H1 (cell line): ENCODE measurements around the gene SMARCA2. TPM values are rescaled to one million over a fixed set of nuclear protein-coding genes. Genes with fewer than 3 reads are reported as not detected.

ENCODE experiments used
- CTCF ChIA-PET: fragments of 300-600 bp; sonication (Branson Sonifier 250); formaldehyde crosslinking; loops from one replicate; lab custom pipeline; 2021; ENCODE audit not compliant: partially characterized antibody; lab: Charles Lee
- POLR2A ChIA-PET: fragments of 300-600 bp; sonication (Branson Sonifier 250); formaldehyde crosslinking; loops from one replicate; lab custom pipeline; 2021; ENCODE audit warnings: inconsistent platforms; ENCODE audit not compliant: partially characterized antibody; lab: Charles Lee
- DNase-seq, 2 experiments: peaks; one replicate each; pipeline versions ENCODE4 v3.0.0 to v3.0.0-alpha.2; 2010 to 2022; ENCODE audit warnings: low spot score in 2 of 2, low read depth in 1 of 2, mixed read lengths in 1 of 2
- FAIRE-seq: peaks from 2 replicates; lab custom pipeline; 2011; peaks lifted over from hg19 to GRCh38; lab: Jason Lieb, UNC
- H2AFZ ChIP-seq: 2 replicates; pipeline ENCODE4 v1.8.1; 2012; ENCODE audit warnings: low read length, inconsistent platforms
- H2AK5ac ChIP-seq: 2 replicates; pipeline ENCODE4 v1.6.1; 2013; ENCODE audit warnings: low read depth, low read length
- H2BK120ac ChIP-seq: replicated peaks from 2 replicates; pipeline ENCODE3; 2013; ENCODE audit warnings: low read depth, low read length, inconsistent platforms
- H2BK12ac ChIP-seq: 2 replicates; pipeline ENCODE4 v1.6.1; 2013; ENCODE audit warnings: low read depth, low read length
- H2BK15ac ChIP-seq: 2 replicates; pipeline ENCODE4 v1.6.1; 2013; ENCODE audit warnings: low read length
- H2BK20ac ChIP-seq: 2 replicates; pipeline ENCODE4 v1.6.1; 2013; ENCODE audit warnings: low read length
- H2BK5ac ChIP-seq: 2 replicates; pipeline ENCODE4 v1.6.1; 2013; ENCODE audit warnings: low read depth, low read length
- H3K14ac ChIP-seq: 2 replicates; pipeline ENCODE4 v1.6.1; 2013; ENCODE audit warnings: inconsistent platforms; ENCODE audit not compliant: insufficient read length
- H3K18ac ChIP-seq: 2 replicates; pipeline ENCODE4 v1.6.1; 2013; ENCODE audit warnings: low read length; ENCODE audit errors: extremely low read depth
- H3K23ac ChIP-seq: 2 replicates; pipeline ENCODE4 v1.6.1; 2013; ENCODE audit warnings: inconsistent platforms; ENCODE audit not compliant: insufficient read length
- H3K23me2 ChIP-seq: 2 replicates; pipeline ENCODE4 v1.6.1; 2013; ENCODE audit warnings: low read depth, low read length
- H3K27ac ChIP-seq: 2 replicates; pipeline ENCODE4 v1.6.1; 2011; ENCODE audit warnings: low read depth, low read length, inconsistent platforms
- H3K27me3 ChIP-seq, 4 experiments: replicated peaks in 1 of 4; 1 replicate in 1 of 4; 2 replicates in 3 of 4; pipeline versions ENCODE4 v1.6.1 to v1.8.1; 2011 to 2013; ENCODE audit warnings: low read length in 3 of 4, mild to moderate bottlenecking in 3 of 4, inconsistent platforms in 2 of 4, mixed read lengths in 2 of 4, moderate library complexity in 1 of 4; ENCODE audit not compliant: control insufficient read depth in 3 of 4, insufficient read depth in 3 of 4; ENCODE audit errors: extremely low read depth in 1 of 4
- H3K36me3 ChIP-seq, 4 experiments: 2 replicates each; pipeline versions ENCODE4 v1.6.1 to v1.8.1; 2011 to 2013; ENCODE audit warnings: mild to moderate bottlenecking in 4 of 4, low read length in 3 of 4, moderate library complexity in 2 of 4, control low read depth in 1 of 4, inconsistent platforms in 1 of 4; ENCODE audit not compliant: insufficient read depth in 4 of 4, control insufficient read depth in 2 of 4
- H3K4ac ChIP-seq: replicated peaks from 2 replicates; pipeline ENCODE3; 2013; ENCODE audit warnings: low read length, low read depth, mixed read lengths, inconsistent platforms; ENCODE audit not compliant: insufficient read length
- H3K4me1 ChIP-seq, 4 experiments: replicated peaks in 1 of 4; 1 replicate in 1 of 4; 2 replicates in 3 of 4; pipeline versions ENCODE4 v1.6.1 to v1.8.1; 2011 to 2013; ENCODE audit warnings: low read length in 3 of 4, inconsistent platforms in 2 of 4, mixed read lengths in 1 of 4; ENCODE audit not compliant: insufficient read depth in 4 of 4, control insufficient read depth in 3 of 4
- H3K4me2 ChIP-seq, 2 experiments: 2 replicates each; pipeline versions ENCODE4 v1.6.1 to v1.8.1; 2011 to 2013; ENCODE audit warnings: low read depth in 2 of 2, low read length in 2 of 2, control low read depth in 1 of 2, inconsistent platforms in 1 of 2, mild to moderate bottlenecking in 1 of 2; ENCODE audit not compliant: insufficient read depth in 1 of 2
- H3K4me3 ChIP-seq, 4 experiments: fragments of 200-600, 300-600 bp in 1 of 4; sonication (generic), shearing (Covaris generic), sonication (Bioruptor Twin) in 1 of 4; 2 replicates each; pipeline versions ENCODE4 v1.5.1 to v1.8.1; 2011 to 2016; ENCODE audit warnings: low read length in 4 of 4, low read depth in 3 of 4, control low read depth in 2 of 4, inconsistent platforms in 2 of 4, mild to moderate bottlenecking in 2 of 4, mixed read lengths in 1 of 4, moderate library complexity in 1 of 4; ENCODE audit not compliant: insufficient read depth in 2 of 4; ENCODE audit errors: extremely low read depth in 1 of 4
- H3K56ac ChIP-seq: replicated peaks from 2 replicates; pipeline ENCODE3; 2013; ENCODE audit warnings: low read depth, mild to moderate bottlenecking, mixed read lengths, low read length, inconsistent platforms; ENCODE audit not compliant: insufficient read length
- H3K79me1 ChIP-seq: 2 replicates; pipeline ENCODE4 v1.6.1; 2013; ENCODE audit warnings: low read depth, low read length, control low read depth
- H3K79me2 ChIP-seq, 2 experiments: 2 replicates each; pipeline versions ENCODE4 v1.6.1 to v1.8.1; 2012 to 2013; ENCODE audit warnings: low read length in 2 of 2, mild to moderate bottlenecking in 2 of 2, inconsistent platforms in 1 of 2; ENCODE audit not compliant: insufficient read depth in 2 of 2, control insufficient read depth in 1 of 2
- H3K9ac ChIP-seq, 4 experiments: replicated peaks in 1 of 4; 1 replicate in 1 of 4; 2 replicates in 3 of 4; pipeline versions ENCODE4 v1.6.1 to v1.8.1; 2011 to 2013; ENCODE audit warnings: low read depth in 3 of 4, low read length in 3 of 4, control low read depth in 2 of 4, mild to moderate bottlenecking in 2 of 4, moderate library complexity in 2 of 4, inconsistent platforms in 1 of 4; ENCODE audit errors: extremely low read depth in 1 of 4
- H3K9me3 ChIP-seq, 2 experiments: 2 replicates each; pipeline versions ENCODE4 v1.6.1 to v1.8.1; 2012 to 2013; ENCODE audit warnings: mild to moderate bottlenecking in 2 of 2, moderate library complexity in 2 of 2, control low read depth in 1 of 2, inconsistent platforms in 1 of 2, low read depth in 1 of 2, low read length in 1 of 2, mixed read lengths in 1 of 2; ENCODE audit not compliant: insufficient read depth in 2 of 2
- H4K20me1 ChIP-seq, 2 experiments: replicated peaks in 1 of 2; 2 replicates each; pipeline versions ENCODE3 to v1.8.1; 2011 to 2013; ENCODE audit warnings: inconsistent platforms in 2 of 2, low read length in 2 of 2, mild to moderate bottlenecking in 1 of 2; ENCODE audit not compliant: insufficient read depth in 2 of 2, control insufficient read depth in 1 of 2
- H4K5ac ChIP-seq: 2 replicates; pipeline ENCODE4 v1.6.1; 2013; ENCODE audit warnings: low read length, low read depth, mixed read lengths, inconsistent platforms; ENCODE audit not compliant: insufficient read length
- H4K8ac ChIP-seq: 2 replicates; pipeline ENCODE4 v1.8.0; 2013; ENCODE audit warnings: mild to moderate bottlenecking, moderate library complexity, low read length, inconsistent platforms; ENCODE audit not compliant: insufficient read depth; ENCODE audit errors: extremely low read depth
- H4K91ac ChIP-seq: replicated peaks from 2 replicates; pipeline ENCODE3; 2013; ENCODE audit warnings: low read length, mixed read lengths, inconsistent platforms; ENCODE audit not compliant: insufficient read length
- SP2 ChIP-seq: IDR thresholded peaks from 2 replicates; pipeline ENCODE4 v1.6.1; 2012; ENCODE audit warnings: mild to moderate bottlenecking, low read length, inconsistent platforms
- WGBS, 2 experiments: shearing (Covaris generic) in 1 of 2; methylation state at CpG; one replicate each; pipeline versions ENCODE4 v1.1.6 to v1.1.7; 2013 to 2015; ENCODE audit warnings: low lambda C conversion rate in 2 of 2, mixed read lengths in 2 of 2, inconsistent platforms in 1 of 2, low coverage in 1 of 2, missing lambda C conversion rate in 1 of 2; ENCODE audit not compliant: insufficient replicate concordance in 2 of 2, insufficient coverage in 1 of 2, insufficient read length in 1 of 2; ENCODE audit errors: extremely low coverage in 1 of 2, missing lambda C conversion rate in 1 of 2; 5-methylcytosine and 5-hydroxymethylcytosine counted together
- polyA plus RNA-seq, 7 experiments: library from polyadenylated mRNA; depleted of rRNA in 3 of 7; stranded (reverse) in 5 of 7; unstranded in 2 of 7; fragments of >200 nt in 5 of 7; fragments of 200-250 nt in 2 of 7; gene quantifications; 1 replicate in 5 of 7; 2 replicates in 1 of 7; 4 replicates in 1 of 7; pipeline versions ENCODE4 v1.2.1 to v1.2.3, GENCODE V29; 2011 to 2013; ENCODE audit warnings: missing spikeins in 2 of 7, mixed read lengths in 2 of 7
- total RNA-seq: library from RNA; stranded (reverse); fragmentation: NEBNext Ultra II Directional; extraction: Animal tissue kit (Norgen Biotek cat#: 25700); gene quantifications from 2 replicates; pipeline ENCODE4 v1.2.1, GENCODE V29; 2021

Gene SMARCA2
- total and polyA plus RNA-seq, 2 of the 8 experiments (the other 6 are each of a cell fraction or from before 2014, with no cell fraction given) = 6.3 to 21.7 TPM

GRCh38 chr9:2000314-2000713 lies 14.8 kb upstream of the SMARCA2 start:
- H4K20me1 ChIP-seq = no peaks in the 10 kb centered on the region
- no peaks in the 10 kb centered on the region for H3K79me1 ChIP-seq
- no peak overlapping the region for H3K4me2 ChIP-seq
- H3K56ac ChIP-seq = no peak overlapping the region
- no peak overlapping the region for H2AFZ ChIP-seq
- H2BK15ac ChIP-seq = no peak overlapping the region
- no peak overlapping the region for H3K4ac ChIP-seq
- H3K9ac ChIP-seq = no peak overlapping the region
- H2BK120ac ChIP-seq = no peak overlapping the region
- no peak overlapping the region for H3K23ac ChIP-seq
- POLR2A ChIA-PET = no interaction called here
- WGBS, 2 experiments = 89 to 100% methylated on average over 1 to 3 of the region's 3 CpGs
- no peak overlapping the region for H2BK12ac ChIP-seq
- H4K91ac ChIP-seq = no peak overlapping the region
- H3K4me1 ChIP-seq = peaks cover 0 to 11% (median 6%) of the 10 kb centered on the region in 4 experiments; a peak in 4 of 7 replicates
- H4K8ac ChIP-seq = no peak overlapping the region
- H3K36me3 ChIP-seq = no peaks in the 10 kb centered on the region
- no peak overlapping the region for H3K4me3 ChIP-seq
- H3K18ac ChIP-seq = no peak overlapping the region
- H3K27me3 ChIP-seq = no peaks in the 10 kb centered on the region
- H3K9me3 ChIP-seq = no peaks in the 10 kb centered on the region
- no peak for FAIRE-seq
- TF ChIP-seq SP2 = no peak
- H3K14ac ChIP-seq = no peak overlapping the region
- H3K27ac ChIP-seq = no peak overlapping the region
- no peak overlapping the region for H4K5ac ChIP-seq
- H3K79me2 ChIP-seq = no peaks in the 10 kb centered on the region
- H2BK20ac ChIP-seq = no peak overlapping the region
- H3K23me2 ChIP-seq = no peaks in the 10 kb centered on the region; the same call in 1 of the 2 replicates
- H2AK5ac ChIP-seq = no peak overlapping the region
- no peak for DNase-seq
- no peak overlapping the region for H2BK5ac ChIP-seq
- CTCF ChIA-PET = interaction anchor here (0.7 to 1.2 kb wide), 2 partner anchors 68 to 567 kb away, joined by 3 to 5 read pairs; no protein-coding TSS in a partner anchor
